PC-9 (cell line): ENCODE data around the gene OOSP2. TPM values are rescaled to one million over a fixed set of nuclear protein-coding genes. Genes with fewer than 3 reads are reported as not detected.

Source experiments
- BruUV-seq: library from RNA; stranded (reverse); fragments of 400-500 nt; replicated peaks from 2 replicates; lab custom pipeline; 2021; lab: Mats Ljungman, UMichigan
- CTCF ChIA-PET: fragments of 300-600 bp; sonication (Branson Sonifier 250); formaldehyde crosslinking; loops from one replicate; lab custom pipeline; 2022; ENCODE audit warnings: antibody characterized with exemption; lab: Charles Lee
- POLR2A ChIA-PET: fragments of 300-600 bp; sonication (Branson Sonifier 250); formaldehyde crosslinking; loops from one replicate; lab custom pipeline; 2022; ENCODE audit warnings: antibody characterized with exemption; ENCODE audit not compliant: unreplicated experiment; lab: Charles Lee
- DNase-seq, 2 experiments: peaks; one replicate each; pipeline versions ENCODE4 v3.0.0 to v3.0.0-alpha.2; 2015 to 2022; ENCODE audit warnings: mixed read lengths in 1 of 2
- H2AFZ ChIP-seq: fragments of 200-600 bp; sonication (generic); 2 replicates; pipeline ENCODE4 v1.8.1; 2017; ENCODE audit warnings: antibody characterized with exemption
- H3F3A ChIP-seq: fragments of 200-600 bp; sonication (generic); 2 replicates; pipeline ENCODE4 v1.8.1; 2017; ENCODE audit warnings: antibody characterized with exemption, mild to moderate bottlenecking, low read depth; ENCODE audit not compliant: insufficient read depth
- H3K27ac ChIP-seq: fragments of 200-600 bp; sonication (generic); 2 replicates; pipeline ENCODE4 v1.6.1; 2016; ENCODE audit warnings: mixed run types
- H3K27me3 ChIP-seq: fragments of 200-600 bp; sonication (generic); 2 replicates; pipeline ENCODE4 v1.6.1; 2016; ENCODE audit warnings: low read depth, mixed run types; ENCODE audit not compliant: insufficient read depth
- H3K36me3 ChIP-seq: fragments of 200-600 bp; sonication (generic); 2 replicates; pipeline ENCODE4 v1.6.1; 2016; ENCODE audit warnings: low read depth, mixed run types
- H3K4me1 ChIP-seq: fragments of 200-600 bp; sonication (generic); replicated peaks from 2 replicates; pipeline ENCODE4 v1.6.1; 2016; ENCODE audit warnings: mixed run types; ENCODE audit not compliant: insufficient read depth
- H3K4me2 ChIP-seq: fragments of 200-600 bp; sonication (generic); 2 replicates; pipeline ENCODE4 v1.6.1; 2017; ENCODE audit warnings: mixed run types
- H3K4me3 ChIP-seq: fragments of 200-600 bp; sonication (generic); 2 replicates; pipeline ENCODE4 v1.6.1; 2016; ENCODE audit warnings: mixed run types
- H3K79me2 ChIP-seq: fragments of 200-600 bp; sonication (generic); 2 replicates; pipeline ENCODE4 v1.6.1; 2017; ENCODE audit warnings: low read depth, mixed run types
- H3K9me2 ChIP-seq: fragments of 200-600 bp; sonication (generic); 2 replicates; pipeline ENCODE4 v1.8.1; 2017; ENCODE audit warnings: mild to moderate bottlenecking; ENCODE audit not compliant: insufficient read depth
- H3K9me3 ChIP-seq: fragments of 200-600 bp; sonication (generic); 2 replicates; pipeline ENCODE4 v1.8.1; 2016; ENCODE audit warnings: low read depth; ENCODE audit not compliant: insufficient read depth
- H4K20me1 ChIP-seq: fragments of 200-600 bp; sonication (generic); 2 replicates; pipeline ENCODE4 v1.8.1; 2017; ENCODE audit not compliant: insufficient read depth
- EZH2 ChIP-seq: fragments of 200-600 bp; sonication (generic); IDR thresholded peaks from 2 replicates; pipeline ENCODE4 v1.8.0; 2017; ENCODE audit warnings: antibody characterized with exemption, low read depth
- intact Hi-C: fragments of 100-400 bp; cut with micrococcal nuclease; formaldehyde crosslinking; loops from one replicate; pipeline ENCODE4 v1.10.0; 2022; ENCODE audit not compliant: unreplicated experiment
- total RNA-seq: library from RNA; stranded (reverse); gene quantifications from 2 replicates; pipeline ENCODE4 v1.2.3, GENCODE V29; 2021
- TF ChIP-seq, protein P1 (sequence below): fragments of 200-600 bp; sonication (generic); conservative IDR thresholded peaks from 2 replicates; pipeline ENCODE4 v1.6.1; 2017; ENCODE audit warnings: mixed run types, antibody characterized with exemption, mild to moderate bottlenecking, moderate library complexity

The OOSP2 gene
- total RNA-seq, 1 experiment from 2014 or later: not detected

- H4K20me1 ChIP-seq: no peaks in the 10 kb centered on the region; the same call in 1 of the 2 replicates
- no peak overlapping the region for H3K4me2 ChIP-seq
- ChIA-PET POLR2A (no interaction called here), CTCF (no interaction called here)
- BruUV-seq: no TSS peak
- no peak for DNase-seq
- H3K27ac ChIP-seq: no peak overlapping the region
- H3K27me3 ChIP-seq: no peaks in the 10 kb centered on the region
- intact Hi-C loops: no loop called here
- H3K36me3 ChIP-seq: no peaks in the 10 kb centered on the region
- H3K79me2 ChIP-seq: no peaks in the 10 kb centered on the region
- H3K4me3 ChIP-seq: no peak overlapping the region
- no peaks in the 10 kb centered on the region for H3K9me3 ChIP-seq
- TF ChIP-seq, protein P1, sequence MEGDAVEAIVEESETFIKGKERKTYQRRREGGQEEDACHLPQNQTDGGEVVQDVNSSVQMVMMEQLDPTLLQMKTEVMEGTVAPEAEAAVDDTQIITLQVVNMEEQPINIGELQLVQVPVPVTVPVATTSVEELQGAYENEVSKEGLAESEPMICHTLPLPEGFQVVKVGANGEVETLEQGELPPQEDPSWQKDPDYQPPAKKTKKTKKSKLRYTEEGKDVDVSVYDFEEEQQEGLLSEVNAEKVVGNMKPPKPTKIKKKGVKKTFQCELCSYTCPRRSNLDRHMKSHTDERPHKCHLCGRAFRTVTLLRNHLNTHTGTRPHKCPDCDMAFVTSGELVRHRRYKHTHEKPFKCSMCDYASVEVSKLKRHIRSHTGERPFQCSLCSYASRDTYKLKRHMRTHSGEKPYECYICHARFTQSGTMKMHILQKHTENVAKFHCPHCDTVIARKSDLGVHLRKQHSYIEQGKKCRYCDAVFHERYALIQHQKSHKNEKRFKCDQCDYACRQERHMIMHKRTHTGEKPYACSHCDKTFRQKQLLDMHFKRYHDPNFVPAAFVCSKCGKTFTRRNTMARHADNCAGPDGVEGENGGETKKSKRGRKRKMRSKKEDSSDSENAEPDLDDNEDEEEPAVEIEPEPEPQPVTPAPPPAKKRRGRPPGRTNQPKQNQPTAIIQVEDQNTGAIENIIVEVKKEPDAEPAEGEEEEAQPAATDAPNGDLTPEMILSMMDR: no peak
- no peak for TF ChIP-seq EZH2
- no peak overlapping the region for H2AFZ ChIP-seq
- H3F3A ChIP-seq: no peaks in the 10 kb centered on the region
- H3K9me2 ChIP-seq: no peaks in the 10 kb centered on the region
- H3K4me1 ChIP-seq: no peaks in the 10 kb centered on the region
Observed at GRCh38 chr11:59997800-59998199, 42.4 kb upstream of the OOSP2 start.

GRCh38 chr11:59999691-60000090 lies 40.5 kb upstream of the OOSP2 start:
- intact Hi-C loops: no loop called here
- CTCF ChIA-PET: no interaction called here

GRCh38 chr11:60003729-60004128 lies 36.5 kb upstream of the OOSP2 start:
- BruUV-seq: no TSS peak

More at GRCh38 chr11:59999691-60000090, 40.5 kb upstream of the OOSP2 start:
- Histone ChIP-seq H3K4me2 (no peak overlapping the region), H3K9me2 (no peaks in the 10 kb centered on the region), H2AFZ (no peak overlapping the region), H3F3A (no peaks in the 10 kb centered on the region), H3K36me3 (no peaks in the 10 kb centered on the region), H3K27ac (no peak overlapping the region), H3K4me1 (no peaks in the 10 kb centered on the region), H3K27me3 (no peaks in the 10 kb centered on the region), H3K9me3 (no peaks in the 10 kb centered on the region), H4K20me1 (no peaks in the 10 kb centered on the region; the same call in 1 of the 2 replicates), H3K79me2 (no peaks in the 10 kb centered on the region), H3K4me3 (no peak overlapping the region)
- POLR2A ChIA-PET: interaction anchor here (0.6 kb wide), 1 partner anchor 55 kb away, joined by 8 read pairs; no protein-coding TSS in a partner anchor
- TF ChIP-seq, protein P1: no peak
- TF ChIP-seq EZH2: no peak
- DNase-seq: no peak
- no TSS peak for BruUV-seq

More at GRCh38 chr11:60003729-60004128, 36.5 kb upstream of the OOSP2 start:
- Histone ChIP-seq H3K27ac (no peak overlapping the region), H3K27me3 (no peaks in the 10 kb centered on the region), H3K9me3 (no peaks in the 10 kb centered on the region), H3K4me1 (no peaks in the 10 kb centered on the region), H4K20me1 (no peaks in the 10 kb centered on the region; the same call in 1 of the 2 replicates), H3K79me2 (no peaks in the 10 kb centered on the region), H3K4me2 (no peak overlapping the region), H3K36me3 (no peaks in the 10 kb centered on the region), H3K9me2 (no peaks in the 10 kb centered on the region), H3K4me3 (no peak overlapping the region), H3F3A (no peaks in the 10 kb centered on the region), H2AFZ (no peak overlapping the region)
- ChIA-PET POLR2A (no interaction called here), CTCF (no interaction called here)
- no peak for DNase-seq
- TF ChIP-seq EZH2: no peak
- TF ChIP-seq, protein P1: no peak
- intact Hi-C loops: no loop called here
